Stomach smooth muscle (tissue), 2 donors: ENCODE measurements around the gene ORC4.

Source experiments
- H3K27ac ChIP-seq: one replicate; pipeline ENCODE4 v1.7.0; 2013; ENCODE audit warnings: mild to moderate bottlenecking, low read length, inconsistent platforms
- H3K27me3 ChIP-seq, 2 donors: one replicate each; pipeline ENCODE4 v1.7.0; 2013; ENCODE audit warnings: low read length in 2 of 2; ENCODE audit not compliant: insufficient read depth in 2 of 2, control insufficient read depth in 1 of 2
- H3K36me3 ChIP-seq, 2 donors: one replicate each; pipeline ENCODE4 v1.7.0; 2013; ENCODE audit warnings: low read length in 2 of 2; ENCODE audit not compliant: control insufficient read depth in 2 of 2, insufficient read depth in 2 of 2
- H3K4me1 ChIP-seq: one replicate; pipeline ENCODE4 v1.7.0; 2013; ENCODE audit warnings: low read length; ENCODE audit not compliant: control insufficient read depth, insufficient read depth
- H3K4me3 ChIP-seq, 2 donors: one replicate each; pipeline ENCODE4 v1.7.0; 2013; ENCODE audit warnings: low read length in 2 of 2
- H3K9ac ChIP-seq, 2 donors: one replicate each; pipeline ENCODE4 v1.7.0; 2013; ENCODE audit warnings: low read length in 2 of 2, mild to moderate bottlenecking in 1 of 2
- H3K9me3 ChIP-seq, 2 donors: one replicate each; pipeline ENCODE4 v1.7.0; 2013; ENCODE audit warnings: low read length in 2 of 2; ENCODE audit not compliant: control insufficient read depth in 2 of 2
- donor health status: healthy.
- donor health status: Pancreatic carcinoma.

ORC4 gene

GRCh38 chr2:147913701-147914480 lies 106.6 kb downstream of the ORC4 start:
- peaks cover 0 to 2% of the 10 kb centered on the region in 2 donors for H3K36me3 ChIP-seq
- H3K27me3 ChIP-seq, result no peaks in the 10 kb centered on the region
- H3K9ac ChIP-seq, result no peak overlapping the region
- no peaks in the 10 kb centered on the region for H3K4me1 ChIP-seq
- H3K4me3 ChIP-seq, result no peak overlapping the region
- H3K9me3 ChIP-seq, result no peaks in the 10 kb centered on the region
- no peak overlapping the region for H3K27ac ChIP-seq

- H3K9me3 ChIP-seq, result no peaks in the 10 kb centered on the region
- no peaks in the 10 kb centered on the region for H3K36me3 ChIP-seq
- H3K4me3 ChIP-seq, result no peak overlapping the region
- no peaks in the 10 kb centered on the region for H3K4me1 ChIP-seq
- no peak overlapping the region for H3K9ac ChIP-seq
- H3K27me3 ChIP-seq, result no peaks in the 10 kb centered on the region
- H3K27ac ChIP-seq, result no peak overlapping the region
These were observed 109.5 kb downstream of the ORC4 start for GRCh38 chr2:147910990-147911473.

GRCh38 chr2:147909178-147909577 lies 111.4 kb downstream of the ORC4 start:
- no peak overlapping the region for H3K27ac ChIP-seq
- H3K27me3 ChIP-seq, result no peaks in the 10 kb centered on the region
- no peaks in the 10 kb centered on the region for H3K4me1 ChIP-seq
- H3K9ac ChIP-seq, result no peak overlapping the region
- H3K36me3 ChIP-seq, result no peaks in the 10 kb centered on the region
- H3K4me3 ChIP-seq, result no peak overlapping the region
- H3K9me3 ChIP-seq, result no peaks in the 10 kb centered on the region

GRCh38 chr2:147904051-147904450 lies 116.5 kb downstream of the ORC4 start:
- Histone ChIP-seq H3K9me3 (no peaks in the 10 kb centered on the region), H3K36me3 (no peaks in the 10 kb centered on the region), H3K4me3 (no peak overlapping the region), H3K4me1 (no peaks in the 10 kb centered on the region), H3K27ac (no peak overlapping the region), H3K9ac (no peak overlapping the region), H3K27me3 (no peaks in the 10 kb centered on the region)

- H3K27me3 ChIP-seq, result no peaks in the 10 kb centered on the region
- no peak overlapping the region for H3K4me3 ChIP-seq
- no peak overlapping the region for H3K9ac ChIP-seq
- no peaks in the 10 kb centered on the region for H3K9me3 ChIP-seq
- no peak overlapping the region for H3K27ac ChIP-seq
- no peaks in the 10 kb centered on the region for H3K4me1 ChIP-seq
- H3K36me3 ChIP-seq, result no peaks in the 10 kb centered on the region
These were observed 131.9 kb downstream of the ORC4 start for GRCh38 chr2:147888680-147889079.

GRCh38 chr2:147886136-147886535 lies 134.4 kb downstream of the ORC4 start:
- H3K27me3 ChIP-seq, result no peaks in the 10 kb centered on the region
- no peaks in the 10 kb centered on the region for H3K4me1 ChIP-seq
- H3K9ac ChIP-seq, result no peak overlapping the region
- H3K27ac ChIP-seq, result no peak overlapping the region
- H3K9me3 ChIP-seq, result no peaks in the 10 kb centered on the region
- H3K36me3 ChIP-seq, result no peaks in the 10 kb centered on the region
- no peak overlapping the region for H3K4me3 ChIP-seq

- H3K4me3 ChIP-seq, result peak overlapping the region in 1 of 2 donors; percentile 59
- no peaks in the 10 kb centered on the region for H3K9me3 ChIP-seq
- no peak overlapping the region for H3K27ac ChIP-seq
- H3K9ac ChIP-seq, result peak overlapping the region in 1 of 2 donors; percentile 40
- no peaks in the 10 kb centered on the region for H3K27me3 ChIP-seq
- no peaks in the 10 kb centered on the region for H3K4me1 ChIP-seq
- H3K36me3 ChIP-seq, result no peaks in the 10 kb centered on the region
These were observed 135.7 kb downstream of the ORC4 start for GRCh38 chr2:147884830-147885229.

- H3K4me3 ChIP-seq, result no peak overlapping the region
- H3K36me3 ChIP-seq, result no peaks in the 10 kb centered on the region
- H3K9ac ChIP-seq, result no peak overlapping the region
- no peaks in the 10 kb centered on the region for H3K9me3 ChIP-seq
- no peaks in the 10 kb centered on the region for H3K27me3 ChIP-seq
- H3K27ac ChIP-seq, result no peak overlapping the region
- no peaks in the 10 kb centered on the region for H3K4me1 ChIP-seq
These were observed 137.9 kb downstream of the ORC4 start for GRCh38 chr2:147882631-147883030.
